Sigmoid colon (tissue), 7 donors: ENCODE data around the gene RBM19. TPM values are rescaled to one million over a fixed set of nuclear protein-coding genes. Genes with fewer than 3 reads are reported as not detected.

Experiments used
- DNase-seq: peaks from one replicate; pipeline ENCODE4 v3.0.0-alpha.2; 2019
- H3K27ac ChIP-seq, 4 donors: fragments of 200-600 bp; sonication (generic); one replicate each; pipeline ENCODE4 v1.5.1; 2016 to 2019; ENCODE audit warnings: mild to moderate bottlenecking in 1 of 4
- H3K27me3 ChIP-seq, 3 donors: fragments of 200-600 bp; sonication (generic); one replicate each; pipeline ENCODE4 v1.5.1; 2019; ENCODE audit warnings: mild to moderate bottlenecking in 1 of 3
- H3K36me3 ChIP-seq, 4 donors: fragments of 200-600 bp; sonication (generic); one replicate each; pipeline ENCODE4 v1.5.1; 2016 to 2019
- H3K4me1 ChIP-seq, 4 donors: fragments of 200-600 bp; sonication (generic); one replicate each; pipeline ENCODE4 v1.5.1; 2017 to 2019
- H3K4me3 ChIP-seq, 4 donors: fragments of 200-600 bp; sonication (generic); one replicate each; pipeline ENCODE4 v1.5.1; 2017 to 2019; ENCODE audit warnings: mild to moderate bottlenecking in 2 of 4, moderate library complexity in 1 of 4
- H3K9me3 ChIP-seq, 4 donors: fragments of 200-600 bp in 3 of 4; sonication (generic) in 3 of 4; one replicate each; pipeline versions ENCODE4 v1.5.1 to v1.6.1; 2013 to 2019
- CTCF ChIP-seq, 4 experiments: fragments of 450-650 bp in 3 of 4; fragments of 200-600 bp in 1 of 4; IDR thresholded peaks; one replicate each; pipeline ENCODE4 v1.5.1; 2016 to 2019; ENCODE audit warnings: antibody characterized with exemption in 4 of 4, mild to moderate bottlenecking in 3 of 4, moderate library complexity in 2 of 4
- EP300 ChIP-seq, 4 donors: sonication (generic); formaldehyde crosslinking; IDR thresholded peaks; one replicate each; pipeline ENCODE4 v1.6.1; 2017; ENCODE audit warnings: antibody characterized with exemption in 4 of 4
- POLR2A ChIP-seq, 2 donors: fragments of 450-650 bp; IDR thresholded peaks; one replicate each; pipeline ENCODE4 v1.6.1; 2016; ENCODE audit warnings: antibody characterized with exemption in 2 of 2, mild to moderate bottlenecking in 2 of 2, moderate library complexity in 2 of 2
- POLR2AphosphoS5 ChIP-seq, 4 donors: sonication (generic); formaldehyde crosslinking; IDR thresholded peaks; one replicate each; pipeline ENCODE4 v1.6.1; 2017; ENCODE audit warnings: antibody characterized with exemption in 4 of 4
- WGBS, 2 donors: extraction: QIAGEN DNeasy Blood & Tissue Kit; methylation state at CpG; one replicate each; pipeline ENCODE4 v1.1.7; 2013; 5-methylcytosine and 5-hydroxymethylcytosine counted together
- intact Hi-C: fragments of 100-400 bp; cut with DNase I; formaldehyde crosslinking; loops from one replicate; pipeline ENCODE4 v1.15.1; 2023
- polyA plus RNA-seq, 3 donors: library from polyadenylated mRNA; stranded (reverse); fragments of 200-250 nt; gene quantifications; one replicate each; pipeline ENCODE4 v1.2.3, GENCODE V29; 2013
- total RNA-seq, 4 donors: library from RNA; depleted of rRNA; stranded (reverse); fragments of >200 nt; gene quantifications; one replicate each; pipeline ENCODE4 v1.1.0, GENCODE V29; 2016
- donor health status: healthy with polysubstance abuse.
- donor health status: Bipolar disorder and iron deficiency.
- donor health status: healthy.

RBM19 gene
- total and polyA plus RNA-seq, 7 donors = 5.3 to 42.7 (median 23.6) TPM

- Histone ChIP-seq H3K27ac (no peak overlapping the region), H3K36me3 (peaks cover 0 to 20% (median 0%) of the 10 kb centered on the region in 4 donors), H3K9me3 (no peaks in the 10 kb centered on the region), H3K4me3 (no peak overlapping the region), H3K27me3 (no peaks in the 10 kb centered on the region), H3K4me1 (no peaks in the 10 kb centered on the region)
- WGBS, 2 donors = 96 to 97% methylated on average over 2 of the region's 2 CpGs
- TF ChIP-seq CTCF (IDR thresholded peaks at IDR 0.05) = no peak
- no peak for TF ChIP-seq POLR2A (IDR thresholded peaks at IDR 0.05)
- intact Hi-C loops = no loop called here
- DNase-seq = no peak
Measured at GRCh38 chr12:113876160-113876559, 90.0 kb downstream of the RBM19 start.

- H3K36me3 ChIP-seq = peaks cover 0 to 20% (median 0%) of the 10 kb centered on the region in 4 donors
- no peak overlapping the region for H3K4me3 ChIP-seq
- no peaks in the 10 kb centered on the region for H3K9me3 ChIP-seq
- H3K27ac ChIP-seq = no peak overlapping the region
- H3K4me1 ChIP-seq = no peaks in the 10 kb centered on the region
- DNase-seq = no peak
- H3K27me3 ChIP-seq = no peaks in the 10 kb centered on the region
- TF ChIP-seq EP300 (IDR thresholded peaks at IDR 0.05) (no peak), POLR2A (IDR thresholded peaks at IDR 0.05) (no peak), CTCF (IDR thresholded peaks at IDR 0.05) (no peak), POLR2AphosphoS5 (IDR thresholded peaks at IDR 0.05) (no peak)
- intact Hi-C loops = no loop called here
- WGBS, 2 donors = 75 to 76% methylated on average over 10 of the region's 10 CpGs
Measured at GRCh38 chr12:113875691-113876090, 90.4 kb downstream of the RBM19 start.

- TF ChIP-seq CTCF (IDR thresholded peaks at IDR 0.05) = no peak
- no peak for TF ChIP-seq POLR2AphosphoS5 (IDR thresholded peaks at IDR 0.05)
- no peak for TF ChIP-seq EP300 (IDR thresholded peaks at IDR 0.05)
- TF ChIP-seq POLR2A (IDR thresholded peaks at IDR 0.05) = no peak
- Histone ChIP-seq H3K27me3 (no peaks in the 10 kb centered on the region), H3K4me1 (no peaks in the 10 kb centered on the region), H3K27ac (no peak overlapping the region), H3K4me3 (no peak overlapping the region), H3K36me3 (peaks cover 0 to 20% (median 0%) of the 10 kb centered on the region in 4 donors), H3K9me3 (no peaks in the 10 kb centered on the region)
- 88 to 89% methylated on average over 18 of the region's 18 CpGs for WGBS, 2 donors
- intact Hi-C loops = no loop called here
- no peak for DNase-seq
Measured at GRCh38 chr12:113874999-113875561, 91.0 kb downstream of the RBM19 start.

- peaks cover 0 to 20% (median 0%) of the 10 kb centered on the region in 4 donors for H3K36me3 ChIP-seq
- intact Hi-C loops = no loop called here
- no peaks in the 10 kb centered on the region for H3K27me3 ChIP-seq
- no peak overlapping the region for H3K27ac ChIP-seq
- no peak for DNase-seq
- no peaks in the 10 kb centered on the region for H3K4me1 ChIP-seq
- no peaks in the 10 kb centered on the region for H3K9me3 ChIP-seq
- WGBS, 2 donors = 97% methylated on average over 11 of the region's 11 CpGs
- no peak for TF ChIP-seq POLR2AphosphoS5 (IDR thresholded peaks at IDR 0.05)
- TF ChIP-seq POLR2A (IDR thresholded peaks at IDR 0.05) = no peak
- TF ChIP-seq CTCF (IDR thresholded peaks at IDR 0.05) = no peak
- TF ChIP-seq EP300 (IDR thresholded peaks at IDR 0.05) = no peak
- no peak overlapping the region for H3K4me3 ChIP-seq
Measured at GRCh38 chr12:113874326-113874725, 91.8 kb downstream of the RBM19 start.

- no peak overlapping the region for H3K27ac ChIP-seq
- H3K4me3 ChIP-seq = no peak overlapping the region
- H3K9me3 ChIP-seq = no peaks in the 10 kb centered on the region
- DNase-seq = no peak
- no peaks in the 10 kb centered on the region for H3K4me1 ChIP-seq
- TF ChIP-seq POLR2AphosphoS5 (IDR thresholded peaks at IDR 0.05) (no peak), POLR2A (IDR thresholded peaks at IDR 0.05) (no peak), EP300 (IDR thresholded peaks at IDR 0.05) (no peak), CTCF (IDR thresholded peaks at IDR 0.05) (no peak)
- WGBS, 2 donors = 93 to 95% methylated on average over 8 of the region's 8 CpGs
- peaks cover 0 to 20% (median 0%) of the 10 kb centered on the region in 4 donors for H3K36me3 ChIP-seq
- no peaks in the 10 kb centered on the region for H3K27me3 ChIP-seq
- intact Hi-C loops = no loop called here
Measured at GRCh38 chr12:113873740-113874139, 92.4 kb downstream of the RBM19 start.
